AG04450 (cell line): ENCODE measurements around the gene KCNMB4. TPM values are rescaled to one million over a fixed set of nuclear protein-coding genes. Genes with fewer than 3 reads are reported as not detected.

Experiments
- CTCF ChIA-PET: fragments of 300-600, 350-600 bp; formaldehyde crosslinking; extraction: SDS; loops from one replicate; lab custom pipeline; 2022; ENCODE audit warnings: antibody characterized with exemption, inconsistent platforms; lab: Charles Lee
- POLR2A ChIA-PET: fragments of 350-600 bp; formaldehyde crosslinking; extraction: SDS; loops from one replicate; lab custom pipeline; 2021; ENCODE audit warnings: antibody characterized with exemption, inconsistent platforms; lab: Yijun Ruan, JAX
- DNase-seq: peaks from one replicate; pipeline ENCODE4 v3.0.0-alpha.2; 2011; ENCODE audit warnings: low read depth, low spot score
- H3K27ac ChIP-seq: one replicate; pipeline ENCODE4 v1.5.1; 2012; ENCODE audit warnings: low read depth, low read length, control low read depth
- H3K27me3 ChIP-seq: one replicate; pipeline ENCODE4 v1.6.0; 2012; ENCODE audit warnings: low read length; ENCODE audit not compliant: control insufficient read depth, insufficient read depth
- H3K4me3 ChIP-seq: 2 replicates; pipeline ENCODE4 v1.5.1; 2011; ENCODE audit warnings: mild to moderate bottlenecking, low read depth, low read length, control low read depth
- H3K9me3 ChIP-seq: 2 replicates; pipeline ENCODE4 v1.5.1; 2012; ENCODE audit warnings: low read length; ENCODE audit not compliant: control insufficient read depth, insufficient read depth
- CTCF ChIP-seq: IDR thresholded peaks from 2 replicates; pipeline ENCODE4 v1.5.1; 2011; ENCODE audit warnings: low read depth, low read length, control low read depth, inconsistent platforms
- polyA plus RNA-seq: library from polyadenylated mRNA; depleted of rRNA; stranded (reverse); fragments of >200 nt; gene quantifications from 2 replicates; pipeline ENCODE4 v1.2.3, GENCODE V29; 2011

Gene KCNMB4
- polyA plus RNA-seq, 1 experiment, result 0.14 TPM

GRCh38 chr12:70367258-70368141, 1.4 kb downstream of the KCNMB4 start:
- CTCF ChIA-PET, result interaction anchor here (2.0 kb wide), 1 partner anchor 488 kb away, joined by 5 read pairs; no protein-coding TSS in a partner anchor
- H3K27ac ChIP-seq, result no peak overlapping the region
- H3K27me3 ChIP-seq, result peaks cover 33% of the 10 kb centered on the region
- POLR2A ChIA-PET, result interaction anchor here (0.7 kb wide), 1 partner anchor 1203 kb away, joined by 3 read pairs; no protein-coding TSS in a partner anchor
- no peak for TF ChIP-seq CTCF
- DNase-seq, result no peak
- no peaks in the 10 kb centered on the region; the same call in 1 of the 2 replicates for H3K9me3 ChIP-seq
- peak overlapping the region; percentile 62 for H3K4me3 ChIP-seq

GRCh38 chr12:70372881-70373280, 6.8 kb downstream of the KCNMB4 start:
- no peaks in the 10 kb centered on the region for H3K9me3 ChIP-seq
- no peak overlapping the region for H3K27ac ChIP-seq
- peaks cover 3% of the 10 kb centered on the region for H3K27me3 ChIP-seq
- POLR2A ChIA-PET, result no interaction called here
- CTCF ChIA-PET, result no interaction called here
- DNase-seq, result no peak
- H3K4me3 ChIP-seq, result no peak overlapping the region
- TF ChIP-seq CTCF, result no peak

- no peak for TF ChIP-seq CTCF
- no peak overlapping the region for H3K27ac ChIP-seq
- H3K9me3 ChIP-seq, result no peaks in the 10 kb centered on the region; the same call in 1 of the 2 replicates
- no peak overlapping the region for H3K4me3 ChIP-seq
- no peaks in the 10 kb centered on the region for H3K27me3 ChIP-seq
- POLR2A ChIA-PET, result no interaction called here
- CTCF ChIA-PET, result interaction anchor here (0.6 to 0.7 kb wide), 2 partner anchors 349 to 523 kb away, joined by 3 read pairs; no protein-coding TSS in a partner anchor
- no peak for DNase-seq
Measured at GRCh38 chr12:70379846-70380245, 13.8 kb downstream of the KCNMB4 start.

- Histone ChIP-seq H3K9me3 (no peaks in the 10 kb centered on the region; the same call in 1 of the 2 replicates), H3K27ac (no peak overlapping the region), H3K27me3 (no peaks in the 10 kb centered on the region), H3K4me3 (no peak overlapping the region)
- no peak for DNase-seq
- CTCF ChIA-PET, result no interaction called here
- POLR2A ChIA-PET, result interaction anchor here (0.6 kb wide), 1 partner anchor 70 kb away, joined by 5 read pairs; no protein-coding TSS in a partner anchor
- TF ChIP-seq CTCF, result no peak
Measured at GRCh38 chr12:70383484-70383883, 17.4 kb downstream of the KCNMB4 start.

- no peak overlapping the region for H3K4me3 ChIP-seq
- H3K27ac ChIP-seq, result no peak overlapping the region
- DNase-seq, result no peak
- no peaks in the 10 kb centered on the region for H3K27me3 ChIP-seq
- POLR2A ChIA-PET, result interaction anchor here (0.6 kb wide), 1 partner anchor 70 kb away, joined by 5 read pairs; no protein-coding TSS in a partner anchor
- TF ChIP-seq CTCF, result no peak
- CTCF ChIA-PET, result no interaction called here
- H3K9me3 ChIP-seq, result no peaks in the 10 kb centered on the region; the same call in 1 of the 2 replicates
Measured at GRCh38 chr12:70383886-70384285, 17.8 kb downstream of the KCNMB4 start.
